ENCODE measurements around the gene MB21D2.

GRCh38 chr3:192875971-192876565 lies 41.6 kb downstream of the MB21D2 start:
- TF ChIP-seq ZFX (IDR thresholded peaks at IDR 0.05) = no peak
- TF ChIP-seq CTCF (conservative IDR thresholded peaks at IDR 0.05) = no peak

Data from C4-2B (cell line).